Mucosa of descending colon (tissue), 3 donors: ENCODE data around the gene SLC37A1. TPM values are rescaled to one million over a fixed set of nuclear protein-coding genes. Genes with fewer than 3 reads are reported as not detected.
A peak's percentile ranks its signal among the peaks of the same experiment; 100 is the strongest.

Experiments
- ATAC-seq: fragments of 200-7000 bp; cut with Tn5 transposase; one replicate; pipeline ENCODE4 v1.9.1; 2020; ENCODE audit warnings: mild to moderate bottlenecking, moderate library complexity
- DNase-seq, 3 donors: peaks; one replicate each; pipeline ENCODE4 v3.0.0-alpha.2; 2020
- H3K36me3 ChIP-seq: fragments of 200-600 bp; one replicate; pipeline ENCODE4 v1.8.0; 2021; ENCODE audit warnings: low read depth, mild to moderate bottlenecking
- H3K4me1 ChIP-seq: fragments of 200-600 bp; one replicate; pipeline ENCODE4 v1.8.0; 2021; ENCODE audit warnings: low read depth, mild to moderate bottlenecking
- H3K4me3 ChIP-seq: fragments of 200-600 bp; one replicate; pipeline ENCODE4 v1.8.0; 2021; ENCODE audit warnings: mild to moderate bottlenecking
- H3K9me3 ChIP-seq: fragments of 200-600 bp; one replicate; pipeline ENCODE4 v1.8.0; 2021; ENCODE audit warnings: mild to moderate bottlenecking
- intact Hi-C, 2 donors: fragments of 100-400 bp; cut with DNase I in 1 of 2; cut with micrococcal nuclease in 1 of 2; formaldehyde crosslinking; loops; one replicate each; pipeline versions ENCODE4 v1.11.0 to v1.11.1; 2022; cut with DNase I, micrococcal nuclease
- total RNA-seq, 3 donors: library from RNA; stranded (reverse); fragmentation: NEBNext Ultra II Directional in 2 of 3; extraction: Animal tissue kit (Norgen Biotek cat#: 25700) in 2 of 3; gene quantifications; one replicate each; pipeline versions ENCODE4 v1.2.1 to v1.2.4, GENCODE V29; 2021 to 2023
- TF ChIP-seq, protein P1 (sequence below): fragments of 200-600 bp; IDR thresholded peaks from one replicate; pipeline ENCODE4 v1.8.0; 2022; ENCODE audit warnings: antibody characterized with exemption, mild to moderate bottlenecking
- donor health status: DM: no; HTN: no; CAD: no; lungs with moderate emphysema.
- donor health status: DM: no; HTN: no; CAD: no.
- donor health status: DM: no; HTN: yes; CAD: no.

The SLC37A1 gene
- total RNA-seq, 3 donors from 2014 or later: 52.3 to 179 (median 92.3) TPM

DNA sequence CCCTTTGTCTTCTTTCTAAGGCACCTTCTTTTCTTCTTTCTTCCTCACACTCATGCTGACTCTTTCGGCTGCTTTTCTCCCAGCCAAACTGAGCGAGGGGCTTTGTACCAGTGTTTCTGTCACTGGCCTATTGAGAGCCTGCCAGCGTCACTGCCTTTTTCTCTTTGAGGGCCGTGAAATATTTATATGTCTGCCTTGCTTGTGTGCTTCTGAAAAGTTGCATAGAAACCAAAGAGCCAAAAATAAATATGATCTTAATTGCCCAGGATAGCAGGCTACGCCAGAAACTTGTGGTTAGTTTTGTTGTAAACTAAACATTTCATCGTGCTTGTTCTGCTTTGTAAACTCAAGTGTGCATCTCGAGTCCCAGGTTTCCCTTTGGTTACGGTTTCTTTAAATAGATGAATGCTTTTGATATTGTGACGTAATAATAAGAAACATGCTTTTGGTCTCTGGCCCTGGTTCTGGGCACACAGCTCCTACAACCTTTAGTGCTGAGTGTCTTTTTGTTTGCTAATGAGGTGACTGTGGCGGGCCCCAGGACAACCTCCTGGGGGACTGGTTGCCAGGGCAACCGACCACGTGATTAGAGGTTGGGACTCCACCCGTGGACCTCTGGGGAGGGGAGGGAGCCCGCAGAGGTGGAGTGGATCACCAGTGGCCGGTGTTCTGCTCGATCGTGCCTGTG, 10.8 kb downstream of the SLC37A1 start:
- Histone ChIP-seq H3K4me1 (peaks cover 64% of the 10 kb centered on the region), H3K4me3 (no peak overlapping the region), H3K9me3 (no peaks in the 10 kb centered on the region), H3K36me3 (no peaks in the 10 kb centered on the region)
- ATAC-seq (peak; percentile 50), DNase-seq (peak; percentile 71 to 88 (median 72))
- intact Hi-C loops: no loop called here
- TF ChIP-seq, protein P1, sequence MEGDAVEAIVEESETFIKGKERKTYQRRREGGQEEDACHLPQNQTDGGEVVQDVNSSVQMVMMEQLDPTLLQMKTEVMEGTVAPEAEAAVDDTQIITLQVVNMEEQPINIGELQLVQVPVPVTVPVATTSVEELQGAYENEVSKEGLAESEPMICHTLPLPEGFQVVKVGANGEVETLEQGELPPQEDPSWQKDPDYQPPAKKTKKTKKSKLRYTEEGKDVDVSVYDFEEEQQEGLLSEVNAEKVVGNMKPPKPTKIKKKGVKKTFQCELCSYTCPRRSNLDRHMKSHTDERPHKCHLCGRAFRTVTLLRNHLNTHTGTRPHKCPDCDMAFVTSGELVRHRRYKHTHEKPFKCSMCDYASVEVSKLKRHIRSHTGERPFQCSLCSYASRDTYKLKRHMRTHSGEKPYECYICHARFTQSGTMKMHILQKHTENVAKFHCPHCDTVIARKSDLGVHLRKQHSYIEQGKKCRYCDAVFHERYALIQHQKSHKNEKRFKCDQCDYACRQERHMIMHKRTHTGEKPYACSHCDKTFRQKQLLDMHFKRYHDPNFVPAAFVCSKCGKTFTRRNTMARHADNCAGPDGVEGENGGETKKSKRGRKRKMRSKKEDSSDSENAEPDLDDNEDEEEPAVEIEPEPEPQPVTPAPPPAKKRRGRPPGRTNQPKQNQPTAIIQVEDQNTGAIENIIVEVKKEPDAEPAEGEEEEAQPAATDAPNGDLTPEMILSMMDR: no peak

DNA sequence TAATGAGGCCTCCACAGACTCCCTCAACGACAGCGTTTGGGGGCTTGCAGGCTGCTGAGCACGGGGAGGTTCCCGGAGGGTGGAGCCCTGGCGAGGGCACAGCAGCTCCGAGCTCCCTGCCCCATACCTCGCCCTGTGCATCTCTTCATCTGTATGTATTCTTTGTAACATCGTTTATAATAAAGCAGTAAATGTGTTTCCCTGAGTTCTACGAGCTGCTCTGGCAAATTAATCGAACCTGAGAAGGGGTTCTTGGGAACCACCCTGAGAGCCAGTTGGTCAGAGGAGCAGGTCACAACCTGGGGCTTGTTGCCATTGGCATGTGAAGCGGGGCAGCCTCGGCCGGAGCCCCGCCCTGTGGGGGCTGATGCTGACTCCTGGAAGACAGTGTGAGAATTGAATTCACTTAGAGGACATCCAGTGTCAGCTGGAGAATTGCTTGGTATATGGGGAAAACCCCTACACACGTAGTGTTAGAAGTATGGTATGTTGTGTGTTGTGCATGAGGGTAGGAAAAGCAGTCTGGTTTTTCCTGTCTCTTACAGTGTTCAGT, 11.5 kb downstream of the SLC37A1 start:
- Histone ChIP-seq H3K4me1 (peaks cover 63% of the 10 kb centered on the region), H3K36me3 (no peaks in the 10 kb centered on the region), H3K9me3 (no peaks in the 10 kb centered on the region), H3K4me3 (no peak overlapping the region)
- ATAC-seq (peak; percentile 42), DNase-seq (peak in 1 of 3 donors; percentile 63)
- intact Hi-C loops: no loop called here
- TF ChIP-seq, protein P1: no peak

DNA sequence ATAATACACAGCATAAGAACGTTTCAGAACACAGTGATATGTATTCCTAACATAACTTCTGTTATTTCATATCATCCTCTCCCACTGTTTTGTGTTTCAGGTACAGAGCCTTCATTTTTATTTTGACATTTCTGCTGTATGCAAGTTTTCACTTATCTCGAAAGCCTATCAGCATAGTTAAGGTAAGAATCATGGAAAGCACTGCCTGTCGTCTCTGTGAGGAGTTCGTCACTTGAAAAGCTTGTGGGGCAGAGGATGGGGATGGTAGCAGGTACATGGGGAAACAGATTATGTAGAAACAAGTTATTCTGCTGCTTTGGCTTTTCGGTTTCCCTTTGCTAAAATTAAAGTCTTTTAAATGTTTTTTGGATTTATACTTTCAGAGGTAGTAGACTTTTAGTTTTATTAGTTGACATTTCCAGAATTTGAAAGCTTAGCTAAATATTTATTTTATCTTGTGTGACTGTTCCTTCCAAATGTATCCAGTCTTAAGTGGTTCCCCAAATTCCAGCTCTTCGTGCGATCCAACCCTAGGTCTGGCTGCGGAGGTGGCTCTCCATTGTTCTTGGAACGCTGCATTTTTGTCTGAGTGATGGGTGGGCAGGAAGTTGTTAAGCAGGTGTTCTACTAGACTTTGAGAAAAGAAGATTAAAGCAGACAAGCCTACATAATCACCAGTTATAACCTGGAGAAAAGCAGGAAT, 12.2 kb downstream of the SLC37A1 start:
- DNase-seq (no peak), ATAC-seq (no peak)
- Histone ChIP-seq H3K4me1 (peaks cover 58% of the 10 kb centered on the region), H3K9me3 (no peaks in the 10 kb centered on the region), H3K4me3 (no peak overlapping the region), H3K36me3 (no peaks in the 10 kb centered on the region)
- intact Hi-C loops: no loop called here
- TF ChIP-seq, protein P1: no peak

DNA sequence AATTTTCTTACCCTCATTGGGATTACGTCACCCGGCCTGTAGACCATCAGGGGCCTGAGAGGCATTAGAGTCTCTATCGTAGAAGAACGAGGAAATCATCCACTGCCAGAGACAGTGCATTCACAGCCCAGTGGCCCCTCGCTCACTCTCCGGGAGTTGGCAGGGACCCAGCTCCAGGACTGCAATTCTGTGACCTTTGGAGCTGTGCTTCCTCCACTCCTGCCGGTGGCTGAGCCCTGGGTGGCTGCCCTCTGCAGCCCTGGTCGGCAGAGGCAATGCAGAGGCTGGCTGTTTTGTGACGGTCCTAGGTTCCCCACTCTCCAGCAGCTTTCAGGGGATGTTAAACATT, 12.7 kb downstream of the SLC37A1 start:
- DNase-seq (peak; percentile 83 to 91 (median 89)), ATAC-seq (peak; percentile 76)
- Histone ChIP-seq H3K4me3 (no peak overlapping the region), H3K9me3 (no peaks in the 10 kb centered on the region), H3K4me1 (peaks cover 58% of the 10 kb centered on the region), H3K36me3 (no peaks in the 10 kb centered on the region)
- TF ChIP-seq, protein P1: no peak
- intact Hi-C loops: no loop called here

DNA sequence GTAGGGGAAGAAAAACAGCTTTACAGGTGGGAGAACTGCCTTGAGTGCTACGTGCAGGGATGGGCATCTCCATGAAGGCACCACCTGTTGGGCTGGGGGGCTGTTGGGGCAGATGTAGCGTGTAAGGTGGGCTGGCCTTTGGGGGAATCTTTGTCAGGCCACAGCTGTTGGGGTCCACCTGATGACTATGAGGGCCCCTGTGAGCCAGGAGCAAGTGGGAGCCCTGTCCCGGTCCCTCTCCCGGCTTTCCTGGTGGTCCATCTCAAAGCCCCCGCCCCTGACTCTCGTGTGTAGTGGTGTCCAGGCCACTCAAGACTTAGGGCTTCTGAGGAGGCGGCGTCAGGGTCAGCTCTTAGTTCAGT, 13.5 kb downstream of the SLC37A1 start:
- TF ChIP-seq, protein P1: no peak
- H3K4me1 ChIP-seq: peaks cover 58% of the 10 kb centered on the region
- no peaks in the 10 kb centered on the region for H3K9me3 ChIP-seq
- intact Hi-C loops: no loop called here
- ATAC-seq (no peak), DNase-seq (no peak)
- no peak overlapping the region for H3K4me3 ChIP-seq
- H3K36me3 ChIP-seq: no peaks in the 10 kb centered on the region
